HL-60 (cell line): ENCODE data around the gene ZFYVE28.

Source experiments
- DNase-seq, 2 experiments: peaks; one replicate each; pipeline ENCODE4 v3.0.0-alpha.2; 2010 to 2020; ENCODE audit warnings: low read depth in 1 of 2, low spot score in 1 of 2
- H3K27ac ChIP-seq: fragments of 250-450 bp; sonication (Bioruptor Pico); replicated peaks from 2 replicates; pipeline ENCODE4 v1.5.1; 2020; ENCODE audit warnings: mild to moderate bottlenecking, moderate library complexity
- H3K27me3 ChIP-seq: fragments of 250-450 bp; sonication (Bioruptor Pico); 2 replicates; pipeline ENCODE4 v1.5.1; 2021; ENCODE audit warnings: mild to moderate bottlenecking, moderate library complexity; ENCODE audit not compliant: insufficient read depth, poor library complexity, severe bottlenecking
- H3K4me3 ChIP-seq: replicated peaks from 2 replicates; pipeline ENCODE4 v1.5.1; 2011; ENCODE audit warnings: mild to moderate bottlenecking, control low read depth, low read length; ENCODE audit not compliant: insufficient read depth
- CTCF ChIP-seq: IDR thresholded peaks from one replicate; pipeline ENCODE4 v1.5.1; 2011; ENCODE audit warnings: low read length, control low read depth, inconsistent platforms; ENCODE audit not compliant: insufficient read depth
- GABPA ChIP-seq: IDR thresholded peaks from 2 replicates; pipeline ENCODE4 v1.6.1; 2012; ENCODE audit warnings: low read depth
- POLR2AphosphoS5 ChIP-seq: IDR thresholded peaks from 2 replicates; pipeline ENCODE4 v1.6.1; 2012; ENCODE audit warnings: low read depth
- REST ChIP-seq: IDR thresholded peaks from 2 replicates; pipeline ENCODE4 v1.6.1; 2012; ENCODE audit warnings: low read depth; ENCODE audit not compliant: insufficient replicate concordance
- SPI1 ChIP-seq: IDR thresholded peaks from 2 replicates; pipeline ENCODE4 v1.6.1; 2012; ENCODE audit warnings: low read depth, mild to moderate bottlenecking, borderline replicate concordance

The ZFYVE28 gene

DNA sequence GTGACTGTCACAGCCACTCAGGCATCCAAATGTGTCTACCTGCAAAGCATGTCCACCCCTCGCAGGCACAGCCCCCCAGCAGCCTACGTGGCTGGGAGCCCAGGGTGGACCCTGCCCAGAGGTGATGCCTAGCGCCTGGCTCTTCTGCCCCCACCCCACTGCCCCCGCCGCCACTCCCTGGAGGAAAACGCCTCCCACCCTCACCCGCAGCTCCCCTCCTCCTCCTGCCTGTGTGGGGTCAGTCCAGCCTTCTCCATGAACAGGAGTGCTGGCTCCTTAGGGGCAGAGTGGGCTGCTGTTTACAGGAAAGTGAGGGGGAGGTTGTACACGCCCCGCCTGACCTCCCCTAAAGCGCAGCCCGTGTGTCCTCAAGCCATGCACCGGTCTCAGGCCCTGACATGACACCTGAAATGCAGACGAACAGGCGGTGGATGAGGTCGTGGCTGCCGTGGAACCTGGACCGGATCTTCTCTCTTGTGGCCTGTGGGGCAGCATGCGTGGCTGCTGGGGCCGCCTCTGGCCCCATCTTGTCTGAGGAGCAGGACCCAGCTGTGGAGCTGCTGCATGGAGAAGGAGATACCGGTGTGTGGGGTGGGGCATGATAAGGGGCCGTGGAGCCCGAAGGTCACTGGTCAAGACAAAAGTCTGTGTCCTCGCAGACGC lies 144.7 kb downstream of the ZFYVE28 start:
- TF ChIP-seq SPI1 = no peak
- no peak for TF ChIP-seq CTCF
- TF ChIP-seq GABPA = no peak
- no peak for TF ChIP-seq REST
- no peak for TF ChIP-seq POLR2AphosphoS5
- no peak for DNase-seq
- H3K27me3 ChIP-seq = no peaks in the 10 kb centered on the region
- H3K4me3 ChIP-seq = no peak overlapping the region
- H3K27ac ChIP-seq = no peak overlapping the region

DNA sequence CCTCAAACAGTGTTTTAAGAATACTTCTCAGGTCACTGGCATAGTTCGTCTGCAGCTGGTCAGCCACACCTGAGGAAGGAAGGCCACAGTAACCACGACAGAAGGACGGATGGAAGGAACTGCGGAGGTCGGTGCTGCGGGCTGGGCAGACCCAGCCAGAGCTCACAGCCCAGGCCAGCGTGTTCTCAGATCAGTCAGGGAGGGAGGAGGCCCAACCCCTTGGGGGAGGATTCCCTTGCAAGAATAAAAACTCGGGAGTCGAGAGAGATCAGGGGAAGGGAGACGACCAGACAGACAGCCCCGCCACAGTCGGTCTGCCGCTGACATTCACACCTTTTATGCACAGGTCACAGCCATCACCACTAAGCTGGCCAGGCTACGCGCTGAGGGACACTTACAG lies 145.2 kb downstream of the ZFYVE28 start:
- no peak overlapping the region for H3K4me3 ChIP-seq
- DNase-seq = no peak
- TF ChIP-seq REST = no peak
- TF ChIP-seq GABPA = no peak
- no peak for TF ChIP-seq POLR2AphosphoS5
- no peak for TF ChIP-seq SPI1
- no peak for TF ChIP-seq CTCF
- H3K27me3 ChIP-seq = no peaks in the 10 kb centered on the region
- H3K27ac ChIP-seq = no peak overlapping the region

DNA sequence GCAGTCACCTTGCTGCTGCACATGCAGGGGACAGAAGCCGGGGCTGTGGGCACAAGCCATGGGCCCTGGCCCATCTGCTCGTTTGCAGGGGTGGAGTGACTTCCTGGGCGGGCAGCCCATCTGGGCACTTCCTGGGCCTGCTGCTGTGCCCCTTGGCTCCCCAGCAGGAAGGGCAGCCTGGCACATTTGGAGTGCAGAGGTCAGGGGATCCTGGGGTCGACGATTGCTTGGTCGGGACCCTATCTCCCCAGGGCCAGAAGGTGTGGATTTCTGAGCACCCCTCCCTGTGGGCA lies 145.7 kb downstream of the ZFYVE28 start:
- no peak for DNase-seq
- TF ChIP-seq SPI1 = no peak
- no peak for TF ChIP-seq GABPA
- TF ChIP-seq REST = no peak
- no peak for TF ChIP-seq POLR2AphosphoS5
- TF ChIP-seq CTCF = no peak
- no peak overlapping the region for H3K4me3 ChIP-seq
- no peaks in the 10 kb centered on the region for H3K27me3 ChIP-seq
- no peak overlapping the region for H3K27ac ChIP-seq
